T-helper 2 cell treated with Interferon-gamma antibody and Interleukin-4, amounts not matched to agents 100 ng/mL and 5 ng/mL, for 36 hours (primary cell): ENCODE results near the gene TUNAR. TPM values are rescaled to one million over a fixed set of nuclear protein-coding genes. Genes with fewer than 3 reads are reported as not detected.

Source experiments
- intact Hi-C: fragments of 100-400 bp; cut with micrococcal nuclease; formaldehyde crosslinking; loops from one replicate; pipeline ENCODE4 v1.15.1; 2023
- total RNA-seq: library from RNA; stranded (reverse); gene quantifications from 2 replicates; pipeline ENCODE4 v1.2.3, GENCODE V29; 2022

The TUNAR gene
- total RNA-seq, 1 donor from 2014 or later, result not detected

GRCh38 chr14:95872777-95873176 is 3.9 kb upstream of the TUNAR start:
- intact Hi-C loops, result no loop called here

GRCh38 chr14:95875831-95876760 is 536 bp upstream of the TUNAR start:
- intact Hi-C loops, result no loop called here

- intact Hi-C loops, result no loop called here
These were observed 1.0 kb downstream of the TUNAR start for GRCh38 chr14:95877633-95878032.

GRCh38 chr14:95884377-95884776 is 7.7 kb downstream of the TUNAR start:
- intact Hi-C loops, result no loop called here

- intact Hi-C loops, result no loop called here
These were observed 8.6 kb downstream of the TUNAR start for GRCh38 chr14:95885278-95885677.

- intact Hi-C loops, result no loop called here
These were observed 9.2 kb downstream of the TUNAR start for GRCh38 chr14:95885866-95886265.

GRCh38 chr14:95886366-95887056 is 9.9 kb downstream of the TUNAR start:
- intact Hi-C loops, result no loop called here

GRCh38 chr14:95887351-95887750 is 10.7 kb downstream of the TUNAR start:
- intact Hi-C loops, result no loop called here

- intact Hi-C loops, result no loop called here
These were observed 12.8 kb downstream of the TUNAR start for GRCh38 chr14:95889236-95889979.

GRCh38 chr14:95891742-95892141 is 15.1 kb downstream of the TUNAR start:
- intact Hi-C loops, result no loop called here

- intact Hi-C loops, result no loop called here
These were observed 15.5 kb downstream of the TUNAR start for GRCh38 chr14:95892142-95892541.

- intact Hi-C loops, result no loop called here
These were observed 19.1 kb downstream of the TUNAR start for GRCh38 chr14:95895720-95896119.

- intact Hi-C loops, result no loop called here
These were observed 20.0 kb downstream of the TUNAR start for GRCh38 chr14:95896498-95897135.

- intact Hi-C loops, result no loop called here
These were observed 20.6 kb downstream of the TUNAR start for GRCh38 chr14:95897280-95897679.

GRCh38 chr14:95901054-95901453 is 24.4 kb downstream of the TUNAR start:
- intact Hi-C loops, result no loop called here

- intact Hi-C loops, result no loop called here
These were observed 25.7 kb downstream of the TUNAR start for GRCh38 chr14:95902273-95902826.

GRCh38 chr14:95903165-95903564 is 26.5 kb downstream of the TUNAR start:
- intact Hi-C loops, result no loop called here

GRCh38 chr14:95903616-95904107 is 27.0 kb downstream of the TUNAR start:
- intact Hi-C loops, result no loop called here

GRCh38 chr14:95906591-95906990 is 30.0 kb downstream of the TUNAR start:
- intact Hi-C loops, result no loop called here

- intact Hi-C loops, result no loop called here
These were observed 34.0 kb downstream of the TUNAR start for GRCh38 chr14:95910628-95911027.

- intact Hi-C loops, result no loop called here
These were observed 34.8 kb downstream of the TUNAR start for GRCh38 chr14:95911456-95911855.
